Measurements from ENCODE around the gene SH3RF3. TPM values are rescaled to one million over a fixed set of nuclear protein-coding genes. Genes with fewer than 3 reads are reported as not detected.
A peak's percentile ranks its signal among the peaks of the same experiment; 100 is the strongest.

The SH3RF3 gene
- total and polyA plus RNA-seq, 9 of the 15 experiments (the other 6 are each of a cell fraction or from before 2014, with no cell fraction given) = 0.02 TPM; not detected in 8

GRCh38 chr2:109265369-109265768, 136.4 kb downstream of the SH3RF3 start:
- CTCF ChIA-PET (ENCODE audit: low intra/inter-chr PET ratio) = no interaction called here

GRCh38 chr2:109265953-109266352, 136.9 kb downstream of the SH3RF3 start:
- no TSS peak for BruUV-seq (replicated peaks)
- Histone ChIP-seq H3K4me2 (ENCODE audit: insufficient read depth, low read length) (no peak overlapping the region), H3K4me1 (replicated peaks in 1 of 2; ENCODE audit: control insufficient read depth in 2 of 2, insufficient read depth in 2 of 2, low read length in 2 of 2) (no peaks in the 10 kb centered on the region; a peak in 2 of 5 replicates), H3K9me3 (replicated peaks; ENCODE audit: control insufficient read depth, insufficient read depth, low read depth, low read length) (no peaks in the 10 kb centered on the region), H3K27ac (ENCODE audit: extremely low read depth, low read depth, low read length) (no peak overlapping the region), H3K9me1 (ENCODE audit: control insufficient read depth, insufficient read depth, low read length) (no peaks in the 10 kb centered on the region), H3K9ac (ENCODE audit: insufficient read depth in 1 of 2, low read depth in 2 of 2, low read length in 2 of 2) (no peak overlapping the region), H3K4me3 (no peak overlapping the region), H2AFZ (ENCODE audit: low read depth, low read length) (no peak overlapping the region), H4K20me1 (replicated peaks; ENCODE audit: control insufficient read depth, insufficient read depth, low read length) (0 out of 2 replicates have a peak, but pooled peaks cover 2% of the 10 kb centered on the region), H3K36me3 (ENCODE audit: control insufficient read depth, insufficient read depth, low read length) (no peaks in the 10 kb centered on the region), H3K27me3 (ENCODE audit: control insufficient read depth in 2 of 2, insufficient read depth in 2 of 2, low read length in 2 of 2) (peaks cover 3 to 43% of the 10 kb centered on the region in 2 experiments; a peak in 4 of 5 replicates), H3K79me2 (ENCODE audit: control insufficient read depth, insufficient read depth, low read length) (no peaks in the 10 kb centered on the region)
- no peak for ATAC-seq
- POLR2A ChIA-PET = no interaction called here
- 25% methylated on average over 5 of the region's 5 CpGs for WGBS (ENCODE audit: insufficient coverage, low coverage, missing lambda C conversion rate)
- in situ Hi-C loops (cut with MboI) (no loop called here), intact Hi-C loops (cut with micrococcal nuclease) (no loop called here)
- DNase-seq (ENCODE audit: extremely low read depth in 1 of 4, low spot score in 3 of 4) = no peak
- CTCF ChIA-PET (ENCODE audit: low intra/inter-chr PET ratio) = no interaction called here
- FAIRE-seq = peak; percentile 52
- TF ChIP-seq SMARCA5 (IDR thresholded peaks at IDR 0.05) = peak; percentile 40; the same call in 1 of the 2 replicates
- TF ChIP-seq HBP1 (CRISPR knock-in tag; IDR thresholded peaks at IDR 0.05) = peak; percentile 88; the same call in 1 of the 2 replicates
- TF ChIP-seq MIER1 (IDR thresholded peaks at IDR 0.05; ENCODE audit: low read depth) = no peak
- no peak for TF ChIP-seq EWSR1 (IDR thresholded peaks at IDR 0.05; ENCODE audit: borderline replicate concordance, low read depth, partially characterized antibody)
- TF ChIP-seq THRB (CRISPR knock-in tag; conservative IDR thresholded peaks at IDR 0.05) = peak; percentile 84
- TF ChIP-seq KHSRP (IDR thresholded peaks at IDR 0.05) = no peak
- peak in 1 of 2 experiments; percentile 24; a peak in 1 of 4 replicates for TF ChIP-seq TRIM24 (IDR thresholded peaks at IDR 0.05)
- TF ChIP-seq ZNF133 (CRISPR knock-in tag; IDR thresholded peaks at IDR 0.05) = no peak
- TF ChIP-seq ZNF282 (CRISPR knock-in tag; IDR thresholded peaks at IDR 0.05) = no peak
- TF ChIP-seq SREBF1 (IDR thresholded peaks at IDR 0.05; ENCODE audit: borderline replicate concordance, low read depth, low read length) = no peak
- no peak for TF ChIP-seq FOXK2 (conservative IDR thresholded peaks at IDR 0.05 in 1 of 2, IDR thresholded peaks at IDR 0.05 in 1 of 2; ENCODE audit: low read depth in 2 of 2)
- TF ChIP-seq OTX1 (CRISPR knock-in tag; IDR thresholded peaks at IDR 0.05) = peak; percentile 71
- 0 out of 2 replicates have a peak, but pooled peaks have one; percentile 46 for TF ChIP-seq ELF4 (CRISPR knock-in tag; IDR thresholded peaks at IDR 0.05)

More at GRCh38 chr2:109265369-109265768, 136.4 kb downstream of the SH3RF3 start:
- H3K9ac ChIP-seq (ENCODE audit: insufficient read depth in 1 of 2, low read depth in 2 of 2, low read length in 2 of 2) = no peak overlapping the region
- WGBS (ENCODE audit: insufficient coverage, low coverage, missing lambda C conversion rate) = 5% methylated on average over 2 of the region's 2 CpGs
- no peaks in the 10 kb centered on the region for H3K79me2 ChIP-seq (ENCODE audit: control insufficient read depth, insufficient read depth, low read length)
- no peaks in the 10 kb centered on the region for H3K9me3 ChIP-seq (replicated peaks; ENCODE audit: control insufficient read depth, insufficient read depth, low read depth, low read length)
- H3K4me1 ChIP-seq (replicated peaks in 1 of 2; ENCODE audit: control insufficient read depth in 2 of 2, insufficient read depth in 2 of 2, low read length in 2 of 2) = no peaks in the 10 kb centered on the region; a peak in 2 of 5 replicates
- no peaks in the 10 kb centered on the region for H3K36me3 ChIP-seq (ENCODE audit: control insufficient read depth, insufficient read depth, low read length)
- FAIRE-seq (no peak), DNase-seq (ENCODE audit: extremely low read depth in 1 of 4, low spot score in 3 of 4) (no peak), ATAC-seq (no peak)
- in situ Hi-C loops (cut with MboI) (no loop called here), intact Hi-C loops (cut with micrococcal nuclease) (no loop called here)
- H3K4me2 ChIP-seq (ENCODE audit: insufficient read depth, low read length) = no peak overlapping the region
- BruUV-seq (replicated peaks) = no TSS peak
- POLR2A ChIA-PET = no interaction called here
- no peak overlapping the region for H3K4me3 ChIP-seq
- no peak overlapping the region for H3K27ac ChIP-seq (ENCODE audit: extremely low read depth, low read depth, low read length)
- no peak overlapping the region for H2AFZ ChIP-seq (ENCODE audit: low read depth, low read length)
- H3K9me1 ChIP-seq (ENCODE audit: control insufficient read depth, insufficient read depth, low read length) = peaks cover 1% of the 10 kb centered on the region
- TF ChIP-seq EP300 (IDR thresholded peaks at IDR 0.05; ENCODE audit: low read length) = no peak
- peaks cover 3 to 44% of the 10 kb centered on the region in 2 experiments; a peak in 4 of 5 replicates for H3K27me3 ChIP-seq (ENCODE audit: control insufficient read depth in 2 of 2, insufficient read depth in 2 of 2, low read length in 2 of 2)
- peaks cover 2% of the 10 kb centered on the region; the same call in 1 of the 2 replicates for H4K20me1 ChIP-seq (replicated peaks; ENCODE audit: control insufficient read depth, insufficient read depth, low read length)
